Measurements from ENCODE around the gene CLDN15.
"Not testable (repeated sequence)": the region's sequence is repeated elsewhere in the genome, so short reads cannot be mapped to it uniquely, and the experiment has no call there.

The CLDN15 gene, protein sequence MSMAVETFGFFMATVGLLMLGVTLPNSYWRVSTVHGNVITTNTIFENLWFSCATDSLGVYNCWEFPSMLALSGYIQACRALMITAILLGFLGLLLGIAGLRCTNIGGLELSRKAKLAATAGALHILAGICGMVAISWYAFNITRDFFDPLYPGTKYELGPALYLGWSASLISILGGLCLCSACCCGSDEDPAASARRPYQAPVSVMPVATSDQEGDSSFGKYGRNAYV

DNA sequence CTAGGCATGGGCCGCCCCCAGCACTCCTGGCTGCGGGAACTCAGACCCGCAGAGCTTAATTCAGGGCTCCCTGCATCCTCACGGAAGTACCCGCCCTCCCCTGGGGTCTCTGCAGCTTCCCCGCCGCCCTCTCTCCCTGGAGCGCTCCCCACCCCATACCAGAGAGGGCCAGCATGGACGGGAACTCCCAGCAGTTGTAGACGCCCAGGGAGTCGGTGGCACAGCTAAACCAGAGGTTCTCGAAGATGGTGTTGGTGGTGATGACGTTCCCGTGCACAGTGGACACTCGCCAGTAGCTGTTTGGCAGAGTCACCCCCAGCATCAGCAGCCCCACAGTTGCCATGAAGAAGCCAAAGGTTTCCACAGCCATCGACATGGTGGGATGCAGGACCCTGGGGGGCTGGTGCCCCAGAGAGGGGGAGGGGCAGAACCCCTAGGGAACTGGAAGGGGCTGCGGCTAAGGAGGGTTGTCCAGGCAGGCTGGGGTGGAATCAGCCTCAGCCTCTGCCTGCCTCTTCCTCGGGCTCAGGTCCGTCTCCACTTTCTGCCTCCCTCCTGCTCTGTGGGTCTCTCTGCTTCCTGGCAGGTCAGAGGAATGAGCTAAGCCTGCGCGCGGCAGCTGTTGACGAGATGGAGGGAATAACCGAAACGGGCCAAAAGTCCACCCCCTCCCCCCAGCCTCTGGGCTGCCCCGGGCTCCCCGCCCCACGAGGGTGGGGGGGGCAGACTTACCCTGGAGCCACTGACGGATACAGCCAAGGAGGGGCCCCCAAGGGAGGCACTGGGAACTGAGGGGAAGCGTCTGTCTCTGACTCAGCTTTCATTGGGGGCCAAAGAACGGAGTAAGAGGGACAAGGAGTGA is at the start of gene CLDN15:
Gene CLDN15 (minus strand): TSS at position 597 of the 862 bp plus-strand sequence. CDS start 221 bp downstream, at position 376.
- FAIRE-seq, result no peak
- no peak for DNase-seq (ENCODE audit: insufficient read length, low spot score)

DNA sequence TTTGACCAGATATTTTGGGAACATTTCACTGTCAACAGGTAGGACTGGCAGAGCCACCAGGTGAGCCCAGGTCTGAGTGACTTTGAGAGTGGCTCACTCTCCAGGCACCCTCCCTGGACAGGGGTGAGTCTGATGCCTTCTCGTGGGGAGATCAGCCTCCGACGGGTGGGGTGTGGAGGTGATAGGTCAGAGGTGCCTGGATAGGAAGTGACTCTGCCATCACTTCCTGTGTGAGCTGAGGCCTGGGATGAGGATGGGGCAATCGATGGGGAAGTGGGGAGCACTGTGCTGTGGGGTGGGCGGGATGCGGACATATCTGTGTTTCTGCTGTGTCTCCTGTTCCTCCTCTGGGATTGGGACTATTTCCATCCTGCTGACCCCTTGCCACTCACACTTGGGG is 49.4 kb upstream of the CLDN15 start:
- DNase-seq (ENCODE audit: insufficient read length, low spot score), result no peak
- FAIRE-seq, result no peak

DNA sequence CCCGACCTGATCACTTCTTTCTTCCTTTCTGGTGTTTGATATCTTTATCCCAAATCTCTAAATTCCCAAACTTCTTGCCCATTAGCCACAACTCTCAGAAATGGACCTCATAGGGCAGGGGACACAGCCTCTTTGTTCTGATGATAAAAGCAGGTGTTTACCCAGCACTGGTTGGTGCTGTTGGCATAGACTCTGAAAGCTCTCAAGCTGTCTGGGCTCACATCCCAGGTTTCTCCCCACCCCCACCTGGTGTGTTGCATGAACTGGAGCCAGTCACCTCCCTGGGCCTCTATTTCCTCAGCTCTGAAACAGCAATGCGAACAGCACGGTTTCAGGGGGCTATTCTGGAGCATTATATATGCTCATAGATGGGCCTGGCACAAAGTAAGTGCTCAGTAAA is 48.3 kb upstream of the CLDN15 start:
- FAIRE-seq; DNase-seq (ENCODE audit: insufficient read length, low spot score): not testable (repeated sequence)

DNA sequence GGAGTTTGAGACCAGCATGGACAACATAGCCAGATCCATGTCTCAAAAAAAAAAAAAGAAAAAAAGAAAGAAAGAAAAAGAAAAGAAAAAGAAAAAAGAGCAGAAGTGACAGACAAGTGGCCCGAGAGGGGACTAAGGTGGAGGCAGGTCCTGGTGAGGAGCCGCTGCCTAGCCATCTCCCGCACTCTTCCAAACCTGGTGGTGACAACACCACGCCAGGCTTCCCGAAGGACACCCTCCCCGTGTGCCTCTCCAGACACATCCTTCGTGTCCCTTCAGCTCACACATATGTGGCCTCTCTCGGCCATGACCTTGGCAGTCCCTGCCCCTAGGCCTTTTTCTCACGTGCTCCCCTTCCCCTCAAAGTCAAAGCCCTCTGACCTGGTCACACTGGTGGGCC is 47.6 kb upstream of the CLDN15 start:
- FAIRE-seq, result no peak
- DNase-seq (ENCODE audit: insufficient read length, low spot score), result no peak

DNA sequence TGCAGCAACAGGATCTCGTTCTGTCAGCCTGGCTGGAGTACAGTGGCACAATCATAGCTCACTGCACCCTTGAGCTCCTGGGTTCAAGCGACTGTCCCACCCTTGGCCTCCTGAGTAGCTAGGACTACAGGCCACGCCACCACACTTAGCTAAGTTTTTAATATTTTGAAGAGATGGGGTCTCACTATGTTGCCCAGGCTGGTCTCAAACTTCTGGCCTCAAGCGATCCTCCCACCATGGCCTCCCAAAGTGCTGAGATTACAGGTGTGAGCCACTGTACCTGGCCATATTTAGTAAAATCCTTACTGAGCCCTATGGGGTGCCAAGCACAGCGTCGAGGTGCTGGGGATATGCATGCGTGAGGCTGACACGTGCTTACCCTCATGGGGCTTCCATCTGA is 43.3 kb upstream of the CLDN15 start:
- FAIRE-seq, result not testable (repeated sequence)

DNA sequence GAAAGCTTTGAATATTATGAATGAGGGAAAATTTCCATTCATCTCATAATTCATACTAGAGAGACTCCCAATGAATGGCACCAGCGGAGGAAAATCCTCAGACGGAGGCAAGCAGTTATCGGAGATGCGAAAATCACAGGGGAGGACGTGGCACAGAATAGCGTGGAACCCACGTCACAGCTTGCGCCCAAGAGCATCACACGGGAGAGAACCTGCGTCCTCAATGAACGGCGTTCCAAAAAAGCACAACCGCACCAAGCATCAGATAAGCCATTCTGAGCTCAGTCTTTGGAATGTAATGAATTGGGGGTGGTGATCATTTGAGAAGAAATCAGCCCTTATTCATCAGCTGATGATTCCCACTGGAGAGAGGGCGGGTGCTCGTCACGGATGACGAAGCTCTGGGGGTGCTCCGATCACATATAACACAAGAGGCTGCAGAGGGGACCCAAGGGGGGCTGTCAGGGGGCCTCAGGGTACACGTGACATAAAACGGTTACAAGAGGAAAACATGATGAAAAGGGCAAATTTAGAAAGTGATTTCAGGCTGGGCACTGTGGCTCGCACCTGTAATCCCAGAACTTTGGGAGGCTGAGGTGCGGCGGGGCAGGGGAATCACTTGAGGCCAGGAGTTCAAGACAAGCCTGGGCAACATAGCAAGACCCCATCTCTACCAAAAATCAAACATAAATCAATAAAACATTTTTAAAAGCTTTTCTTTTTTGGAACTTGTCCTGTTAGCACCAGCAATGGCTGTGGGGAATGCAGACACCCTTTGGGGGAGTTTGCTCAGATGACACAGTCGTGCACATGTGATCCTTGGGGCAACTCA is 41.1 kb upstream of the CLDN15 start:
- DNase-seq (ENCODE audit: insufficient read length, low spot score), result no peak
- no peak for FAIRE-seq

More for the DNA sequence above, 43.3 kb upstream of the CLDN15 start:
- not testable (repeated sequence) for DNase-seq (ENCODE audit: insufficient read length, low spot score)

DNA sequence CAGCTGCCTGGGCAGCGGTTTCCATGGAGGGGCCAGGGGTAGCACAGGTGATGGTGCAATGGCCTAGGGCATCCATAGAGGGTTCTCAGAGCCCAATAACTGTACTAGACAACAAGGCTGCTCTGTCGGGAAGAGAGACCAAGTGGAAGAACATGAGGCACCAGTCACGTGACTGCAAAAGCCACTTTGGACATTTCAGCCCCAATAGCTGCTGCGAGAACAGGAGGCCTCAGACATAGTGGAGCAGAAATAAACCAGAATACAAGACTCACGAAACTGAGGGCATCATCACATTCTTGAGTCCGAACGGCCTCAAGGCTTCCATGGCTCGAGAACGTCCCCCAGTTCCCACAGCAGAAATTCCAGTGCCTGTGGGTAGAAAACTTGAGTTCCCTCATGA is 39.6 kb upstream of the CLDN15 start:
- no peak for FAIRE-seq
- no peak for DNase-seq (ENCODE audit: insufficient read length, low spot score)

DNA sequence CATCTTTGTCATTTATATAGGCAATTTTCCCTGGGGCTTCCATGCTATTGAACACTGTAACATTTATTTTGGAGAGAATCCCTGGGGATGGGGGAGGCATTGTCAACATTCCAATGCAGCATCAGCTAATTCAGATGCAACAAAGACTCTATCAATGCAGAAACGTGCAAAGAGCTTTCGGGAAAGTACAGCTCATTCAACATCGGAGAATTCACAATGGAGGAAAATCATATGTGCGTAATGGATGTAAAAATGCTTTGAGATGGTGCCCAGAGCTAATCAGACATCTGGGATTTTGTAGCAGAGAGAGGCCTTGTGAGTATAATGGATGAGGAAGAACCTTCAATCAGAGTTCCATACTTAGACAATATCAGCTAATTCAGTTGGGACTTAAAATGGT is 35.6 kb upstream of the CLDN15 start:
- no peak for DNase-seq (ENCODE audit: insufficient read length, low spot score)
- FAIRE-seq, result no peak

DNA sequence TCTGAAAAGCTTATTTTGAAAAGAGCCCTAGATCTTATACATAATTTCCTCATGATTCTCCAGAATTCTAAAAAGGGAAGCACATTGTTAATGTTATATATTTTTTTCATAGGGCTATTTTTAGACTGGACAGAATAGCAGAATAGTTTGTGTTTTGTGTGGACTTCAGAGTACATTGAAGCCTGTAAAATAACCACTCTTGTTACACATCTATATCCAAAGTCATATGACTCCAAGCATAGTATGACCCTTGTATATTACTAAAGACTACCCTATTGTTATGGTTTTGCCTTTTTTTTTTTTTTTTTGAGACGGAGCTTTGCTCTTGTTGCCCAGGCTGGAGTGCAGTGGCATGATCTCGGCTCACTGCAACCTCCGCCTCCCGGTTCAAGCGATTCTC is 33.4 kb upstream of the CLDN15 start:
- DNase-seq (ENCODE audit: insufficient read length, low spot score), result no peak

DNA sequence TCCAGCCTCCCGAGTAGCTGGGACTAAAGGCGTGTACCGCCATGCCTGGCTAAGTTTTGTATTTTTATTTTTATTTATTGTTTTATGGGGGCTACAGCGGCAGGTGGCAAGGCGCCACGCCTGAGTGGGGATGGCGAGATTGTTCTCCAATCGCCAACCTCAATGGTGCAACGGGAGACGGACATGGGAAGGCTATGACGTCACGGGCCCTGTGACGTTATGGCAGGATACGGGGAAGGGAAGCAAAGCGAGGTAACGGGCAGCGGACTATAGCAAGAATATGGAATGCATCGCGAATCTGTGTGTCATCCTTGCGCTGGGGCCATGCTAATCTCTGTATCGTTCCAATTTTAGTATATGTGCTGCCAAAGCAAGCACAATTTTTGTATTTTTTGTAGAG is 32.1 kb upstream of the CLDN15 start:
- FAIRE-seq (no peak), DNase-seq (ENCODE audit: insufficient read length, low spot score) (no peak)

More for the DNA sequence above, 33.4 kb upstream of the CLDN15 start:
- FAIRE-seq, result no peak

DNA sequence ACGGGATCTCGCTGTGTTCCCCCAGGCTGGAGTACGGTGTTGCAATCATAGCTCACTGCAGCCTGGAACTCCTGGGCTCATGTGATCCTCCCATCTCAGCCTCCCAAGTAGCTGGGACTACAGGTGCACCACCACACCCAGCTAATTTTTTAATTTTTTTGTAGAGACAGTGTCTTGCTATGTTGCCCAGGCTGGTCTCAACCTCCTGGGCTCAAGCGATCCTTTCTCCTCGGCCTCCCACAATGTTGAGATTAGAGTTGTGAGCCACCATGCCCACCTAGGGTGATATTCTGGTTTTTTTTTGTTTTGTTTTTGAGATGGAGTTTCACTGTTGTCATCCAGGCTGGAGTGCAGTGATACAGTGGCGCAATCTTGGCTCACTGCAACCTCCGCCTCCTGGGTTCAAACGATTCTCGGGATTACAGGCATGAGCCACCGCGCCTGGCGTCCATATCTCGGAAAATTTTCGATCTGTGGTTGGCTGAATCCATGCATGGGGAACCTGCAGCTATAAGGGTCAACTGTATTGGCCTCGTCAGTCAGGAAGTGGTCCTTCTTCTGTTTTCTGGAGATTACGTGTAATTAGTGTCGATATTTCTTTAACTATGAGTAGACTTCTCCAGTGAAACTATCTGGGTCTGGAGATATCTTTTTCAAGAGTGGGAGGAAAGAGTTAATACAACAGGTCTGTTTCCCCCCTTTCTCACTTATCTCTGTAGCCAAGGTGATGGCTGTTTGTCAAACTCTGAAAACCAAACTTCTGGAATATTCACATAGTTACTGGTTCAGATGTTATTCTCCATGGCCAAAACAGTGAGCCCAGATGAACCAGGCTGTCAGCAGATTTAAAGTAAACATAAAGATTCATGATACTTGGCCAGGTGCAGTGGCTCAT is 28.3 kb upstream of the CLDN15 start:
- FAIRE-seq, result no peak
- no peak for DNase-seq (ENCODE audit: insufficient read length, low spot score)

DNA sequence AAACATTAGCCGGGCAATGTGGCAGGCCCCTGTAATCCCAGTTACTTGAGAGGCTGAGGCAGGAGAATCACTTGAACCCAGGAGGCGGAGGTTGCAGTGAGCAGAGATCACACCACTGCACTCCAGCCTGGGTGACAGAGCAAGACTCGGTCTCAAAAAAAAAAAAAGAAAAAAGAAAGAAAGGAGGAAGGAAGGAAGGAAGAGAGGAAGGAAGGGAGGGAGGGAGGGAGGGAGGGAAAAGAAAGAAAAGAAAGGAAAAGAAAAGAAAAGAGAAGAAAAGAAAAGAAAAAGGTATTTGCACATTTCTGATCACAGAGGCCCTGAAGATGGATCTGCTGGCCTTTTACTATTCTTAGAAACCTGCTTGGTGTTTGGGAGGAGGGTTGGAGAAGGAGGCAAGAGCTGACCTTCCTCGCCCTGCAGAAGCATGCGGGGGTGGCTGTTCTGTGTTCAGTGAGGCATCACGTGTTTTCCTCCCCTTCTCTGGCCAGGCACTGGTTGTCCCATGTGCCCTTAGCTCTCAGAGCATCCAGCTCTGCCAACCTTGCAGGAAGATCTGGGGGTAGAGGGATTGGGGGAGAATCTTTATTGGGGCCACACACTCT is 26.6 kb upstream of the CLDN15 start:
- not testable (repeated sequence) for FAIRE-seq; DNase-seq (ENCODE audit: insufficient read length, low spot score)

DNA sequence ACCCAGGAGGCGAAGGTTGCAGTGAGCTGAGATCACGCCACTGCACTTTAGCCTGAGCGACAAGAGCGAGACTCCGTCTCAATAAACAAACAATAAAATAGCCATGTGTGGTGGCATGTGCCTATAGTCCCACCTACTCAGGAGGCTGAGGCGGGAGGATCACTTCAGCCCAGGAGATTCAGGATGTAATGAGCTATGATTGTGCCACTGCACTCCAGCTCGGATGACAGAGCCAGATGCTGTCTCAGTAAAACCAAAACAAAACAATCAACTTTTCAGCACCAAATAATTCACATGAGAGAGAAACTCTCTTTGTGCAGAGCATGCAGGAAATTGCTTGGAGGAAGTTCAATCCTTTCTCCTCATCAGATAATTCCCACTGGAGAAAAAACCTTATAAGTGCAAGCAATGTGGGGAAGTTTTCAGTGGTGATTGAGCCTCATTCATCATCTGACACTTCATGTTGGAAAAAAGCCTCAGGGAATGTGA is 20.7 kb upstream of the CLDN15 start:
- FAIRE-seq (no peak), DNase-seq (ENCODE audit: insufficient read length, low spot score) (no peak)

DNA sequence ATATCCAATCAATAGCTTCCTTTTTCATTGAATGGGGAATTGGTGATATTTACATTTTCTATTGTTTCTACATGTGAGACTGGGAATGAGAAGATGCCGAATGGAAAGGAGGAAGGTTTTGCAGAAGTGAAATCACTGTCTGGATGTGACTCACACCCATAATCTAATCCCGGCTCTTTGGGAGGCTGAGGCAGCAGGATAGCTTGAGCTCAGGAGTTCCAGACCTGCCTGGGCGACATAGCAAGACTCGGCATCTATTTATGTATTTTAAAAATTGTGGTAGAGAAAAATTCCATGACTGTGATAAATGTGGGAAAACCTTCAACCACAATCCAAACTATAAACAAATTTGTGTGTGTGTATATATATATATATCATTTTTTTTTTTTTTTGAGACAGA is 18.2 kb upstream of the CLDN15 start:
- FAIRE-seq, result no peak
- DNase-seq (ENCODE audit: insufficient read length, low spot score), result no peak

DNA sequence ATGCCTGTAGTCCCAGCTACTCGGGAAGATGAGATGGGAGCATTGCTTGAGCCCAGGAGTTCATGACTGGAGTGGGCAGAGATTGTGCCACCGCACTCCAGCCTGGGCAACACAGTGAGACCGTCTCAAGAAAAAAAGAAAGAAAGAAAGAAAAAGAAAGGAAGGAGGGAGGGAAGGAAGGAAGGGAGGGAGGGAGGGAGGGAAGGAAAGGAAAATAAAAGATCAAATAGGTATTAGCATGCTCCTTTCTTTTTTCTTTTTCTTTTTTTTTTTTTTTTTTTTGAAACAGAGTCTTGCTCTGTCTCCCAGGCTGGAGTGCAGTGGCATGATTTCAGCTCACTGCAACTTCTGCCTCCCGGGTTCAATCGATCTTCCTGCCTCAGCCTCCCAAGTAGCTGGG is 15.6 kb upstream of the CLDN15 start:
- not testable (repeated sequence) for FAIRE-seq; DNase-seq (ENCODE audit: insufficient read length, low spot score)

DNA sequence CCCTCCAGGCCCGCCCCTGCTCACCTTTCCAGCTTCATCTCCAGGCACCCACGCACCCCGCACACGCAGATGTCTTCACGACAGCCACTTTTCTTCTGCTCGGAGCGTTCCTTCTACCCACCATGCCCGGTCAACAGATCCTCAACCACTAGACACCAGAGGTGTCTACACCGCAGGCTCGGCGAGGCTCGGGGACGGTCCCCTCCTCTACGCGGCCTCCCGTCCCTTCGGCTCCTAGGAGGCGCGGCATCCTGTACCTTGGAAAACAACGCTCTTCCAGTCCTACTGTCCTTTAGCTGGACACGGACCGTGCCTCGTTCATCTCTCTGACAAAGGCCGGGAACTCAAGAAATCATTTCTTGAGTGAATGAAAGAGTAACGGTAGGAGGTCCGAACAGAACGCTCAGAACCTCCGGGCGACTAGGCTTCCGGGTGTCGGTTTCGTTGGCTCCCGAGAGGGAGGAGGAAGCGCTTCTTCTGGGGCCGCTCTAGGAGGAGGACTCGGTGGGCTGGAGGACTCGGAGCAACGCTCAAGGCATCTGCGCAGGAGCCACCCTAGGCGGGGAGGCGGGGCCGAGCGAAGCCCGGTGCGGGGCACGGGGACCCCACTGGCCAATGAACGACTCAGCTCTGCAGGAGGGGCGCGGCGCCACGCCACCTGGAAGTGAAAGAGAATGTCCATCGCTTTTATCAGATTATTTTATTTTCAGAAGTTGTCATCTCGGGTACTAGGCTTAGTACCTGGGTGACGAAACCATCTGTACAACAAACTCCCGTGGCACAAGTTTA is 14.5 kb upstream of the CLDN15 start:
- DNase-seq (ENCODE audit: insufficient read length, low spot score) (peak; percentile 92), FAIRE-seq (peak; percentile 94)

DNA sequence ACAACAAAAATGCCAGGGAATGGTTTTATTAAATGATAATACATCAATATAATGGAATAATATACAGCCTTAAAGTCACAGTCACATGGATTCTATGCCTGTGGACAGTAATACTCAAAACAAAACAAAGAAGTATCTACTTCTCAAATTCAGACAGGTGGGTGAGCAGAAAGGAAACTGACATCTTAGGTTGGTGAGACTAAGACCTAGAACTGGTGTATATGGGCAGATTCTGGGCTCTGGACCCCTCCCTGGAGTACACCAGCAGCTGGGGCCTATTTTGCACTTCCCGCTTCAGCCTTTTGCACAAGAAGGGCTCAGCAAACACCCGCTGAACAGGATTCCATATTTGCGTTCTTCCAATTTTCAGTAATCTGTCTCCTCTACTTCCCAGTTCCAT is 12.7 kb upstream of the CLDN15 start:
- no peak for DNase-seq (ENCODE audit: insufficient read length, low spot score)
- FAIRE-seq, result no peak

DNA sequence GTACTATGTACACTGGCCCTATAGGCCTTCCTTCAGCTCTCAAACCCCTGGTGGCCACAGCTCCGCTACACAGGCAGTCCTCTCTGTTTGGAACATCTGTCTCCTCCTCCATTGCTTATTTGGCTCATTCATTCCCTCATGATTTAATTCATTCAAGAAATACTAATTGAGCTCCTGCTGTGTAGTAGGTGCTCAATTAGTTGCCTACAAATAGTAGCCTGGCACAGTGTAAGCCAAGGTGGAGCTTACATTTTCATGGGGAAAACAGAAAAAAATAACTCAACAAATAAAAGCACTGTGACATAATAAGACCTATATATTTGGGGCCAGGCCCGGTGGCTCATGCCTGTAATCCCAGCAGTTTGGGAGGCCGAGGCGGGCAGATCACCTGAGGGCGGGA is 10.7 kb upstream of the CLDN15 start:
- DNase-seq (ENCODE audit: insufficient read length, low spot score) (no peak), FAIRE-seq (no peak)

DNA sequence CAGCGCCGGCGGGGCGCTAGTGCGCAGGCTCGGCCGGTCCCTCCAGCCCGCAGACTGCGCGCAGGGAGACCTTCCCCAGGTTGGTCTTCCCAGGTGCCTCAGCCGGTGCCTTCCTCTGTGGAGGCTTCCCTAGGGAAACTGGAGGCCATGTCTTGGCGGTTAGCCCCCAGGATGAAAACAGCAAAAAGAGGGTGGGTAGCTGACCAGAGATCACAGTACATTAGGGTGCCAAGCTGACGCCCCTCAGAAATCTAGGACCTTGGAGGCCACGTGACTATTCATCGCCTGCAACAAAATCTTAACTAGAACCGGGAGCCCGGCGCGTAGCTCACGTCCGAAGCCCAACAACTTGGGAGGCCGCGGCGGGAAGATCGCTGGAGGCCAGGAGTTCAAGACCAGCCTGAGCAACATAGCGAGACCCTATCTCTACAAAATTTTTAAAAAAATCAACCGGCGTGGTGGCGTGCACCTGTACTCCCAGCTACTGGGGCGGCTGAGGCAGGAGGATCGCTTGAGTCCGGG is 7.6 kb upstream of the CLDN15 start:
- FAIRE-seq (no peak), DNase-seq (ENCODE audit: insufficient read length, low spot score) (no peak)

All from GM19239 (cell line).